IMR-90 (cell line): ENCODE measurements around the gene ZNF627. TPM values are rescaled to one million over a fixed set of nuclear protein-coding genes. Genes with fewer than 3 reads are reported as not detected.
"Not testable (repeated sequence)": the region's sequence is repeated elsewhere in the genome, so short reads cannot be mapped to it uniquely, and the experiment has no call there.

Source experiments
- ATAC-seq: fragments of 200-7000 bp; cut with Tn5 transposase; 2 replicates; pipeline ENCODE4 v1.9.1; 2020; ENCODE audit warnings: low read depth, mild to moderate bottlenecking, moderate library complexity
- BruUV-seq: library from RNA; stranded (reverse); fragments of 400-500 nt; replicated peaks from 2 replicates; lab custom pipeline; 2021; lab: Mats Ljungman, UMichigan
- CTCF ChIA-PET: fragments of 300-600 bp; formaldehyde crosslinking; extraction: SDS; loops from one replicate; lab custom pipeline; 2021; ENCODE audit warnings: antibody characterized with exemption; lab: Yijun Ruan, JAX
- POLR2A ChIA-PET: fragments of 300-600 bp; sonication (Branson Sonifier 250); formaldehyde crosslinking; loops from one replicate; lab custom pipeline; 2022; ENCODE audit warnings: antibody characterized with exemption; ENCODE audit not compliant: unreplicated experiment; lab: Charles Lee
- DNase-seq: peaks from one replicate; pipeline ENCODE4 v3.0.0; 2013
- H2AFZ ChIP-seq: replicated peaks from 2 replicates; pipeline ENCODE3; 2013; ENCODE audit warnings: low read length, mild to moderate bottlenecking; ENCODE audit not compliant: poor library complexity
- H2AK5ac ChIP-seq: 2 replicates; pipeline ENCODE4 v1.6.1; 2013; ENCODE audit warnings: low read depth, low read length, inconsistent platforms
- H2AK9ac ChIP-seq: replicated peaks from 2 replicates; pipeline ENCODE3; 2013; ENCODE audit warnings: mild to moderate bottlenecking, low read depth, low read length, moderate library complexity; ENCODE audit not compliant: poor library complexity
- H2BK120ac ChIP-seq: 2 replicates; pipeline ENCODE4 v1.6.1; 2013; ENCODE audit warnings: low read depth, low read length, inconsistent platforms
- H2BK15ac ChIP-seq: 3 replicates; pipeline ENCODE4 v1.6.1; 2013; ENCODE audit warnings: low read depth, low read length, inconsistent platforms
- H2BK20ac ChIP-seq: 2 replicates; pipeline ENCODE4 v1.6.1; 2013; ENCODE audit warnings: low read depth, mild to moderate bottlenecking, inconsistent platforms, low read length, moderate library complexity
- H2BK5ac ChIP-seq: 2 replicates; pipeline ENCODE4 v1.6.1; 2013; ENCODE audit warnings: mild to moderate bottlenecking, low read depth, low read length, inconsistent platforms; ENCODE audit not compliant: poor library complexity, severe bottlenecking
- H3K14ac ChIP-seq: replicated peaks from 2 replicates; pipeline ENCODE4 v1.6.1; 2013; ENCODE audit warnings: low read depth, low read length, inconsistent platforms
- H3K18ac ChIP-seq: 2 replicates; pipeline ENCODE4 v1.6.1; 2013; ENCODE audit warnings: low read depth, low read length, control low read depth
- H3K23ac ChIP-seq: 2 replicates; pipeline ENCODE4 v1.6.1; 2013; ENCODE audit warnings: low read depth, low read length, inconsistent platforms
- H3K27ac ChIP-seq: 2 replicates; pipeline ENCODE4 v1.5.1; 2013; ENCODE audit warnings: mild to moderate bottlenecking, control low read depth, low read length; ENCODE audit not compliant: insufficient read depth
- H3K27me3 ChIP-seq: 2 replicates; pipeline ENCODE4 v1.6.1; 2013; ENCODE audit warnings: low read length; ENCODE audit not compliant: control insufficient read depth, insufficient read depth
- H3K36me3 ChIP-seq: 2 replicates; pipeline ENCODE4 v1.6.1; 2013; ENCODE audit warnings: low read length, mixed read lengths; ENCODE audit not compliant: control insufficient read depth, insufficient read depth
- H3K4ac ChIP-seq: 2 replicates; pipeline ENCODE4 v1.6.1; 2013; ENCODE audit warnings: low read depth, low read length, inconsistent platforms
- H3K4me1 ChIP-seq: 2 replicates; pipeline ENCODE4 v1.6.1; 2013; ENCODE audit warnings: low read length, mixed read lengths; ENCODE audit not compliant: control insufficient read depth, insufficient read depth
- H3K4me2 ChIP-seq: 2 replicates; pipeline ENCODE4 v1.6.1; 2013; ENCODE audit warnings: low read depth, mild to moderate bottlenecking, control low read depth, low read length, moderate library complexity
- H3K4me3 ChIP-seq: 2 replicates; pipeline ENCODE4 v1.5.1; 2013; ENCODE audit warnings: low read depth, mild to moderate bottlenecking, control low read depth, low read length, moderate library complexity; ENCODE audit not compliant: insufficient read depth
- H3K56ac ChIP-seq: 2 replicates; pipeline ENCODE4 v1.6.1; 2013; ENCODE audit warnings: low read length, inconsistent platforms; ENCODE audit not compliant: insufficient read depth; ENCODE audit errors: extremely low read depth
- H3K79me1 ChIP-seq, 2 experiments: 2 replicates each; pipeline ENCODE4 v1.6.1; 2013; ENCODE audit warnings: low read length in 2 of 2, inconsistent platforms in 1 of 2, low read depth in 1 of 2
- H3K9ac ChIP-seq: 2 replicates; pipeline ENCODE4 v1.6.1; 2013; ENCODE audit warnings: low read depth, low read length, control low read depth
- H3K9me1 ChIP-seq: 2 replicates; pipeline ENCODE4 v1.6.1; 2013; ENCODE audit warnings: low read length, inconsistent platforms; ENCODE audit not compliant: insufficient read depth
- H3K9me3 ChIP-seq: 2 replicates; pipeline ENCODE4 v1.6.1; 2013; ENCODE audit warnings: low read length; ENCODE audit not compliant: control insufficient read depth, insufficient read depth
- H4K20me1 ChIP-seq: 2 replicates; pipeline ENCODE4 v1.6.1; 2013; ENCODE audit warnings: low read length, inconsistent platforms; ENCODE audit not compliant: insufficient read depth
- H4K5ac ChIP-seq: 2 replicates; pipeline ENCODE4 v1.6.1; 2013; ENCODE audit warnings: mild to moderate bottlenecking, low read depth, low read length, control low read depth
- H4K8ac ChIP-seq, 2 experiments: 2 replicates each; pipeline ENCODE4 v1.6.1; 2013; ENCODE audit warnings: low read depth in 2 of 2, low read length in 2 of 2, control low read depth in 1 of 2, inconsistent platforms in 1 of 2
- H4K91ac ChIP-seq: 2 replicates; pipeline ENCODE4 v1.6.1; 2013; ENCODE audit warnings: low read depth, low read length, inconsistent platforms; ENCODE audit not compliant: insufficient read depth
- WGBS, 2 experiments: methylation state at CpG; one replicate each; pipeline versions ENCODE4 v1.1.5 to v1.1.7; 2013; ENCODE audit warnings: missing lambda C conversion rate in 2 of 2; ENCODE audit not compliant: insufficient read length in 1 of 2; ENCODE audit errors: extremely low coverage in 2 of 2; 5-methylcytosine and 5-hydroxymethylcytosine counted together
- dilution Hi-C: fragments of 300-500 bp; cut with HindIII; formaldehyde crosslinking; loops from one replicate; pipeline ENCODE4 v1.14.3; 2018; ENCODE audit warnings: low sequenced_read_pairs; ENCODE audit not compliant: unreplicated experiment
- in situ Hi-C: fragments of 300-500 bp; cut with MboI; formaldehyde crosslinking; loops from 3 replicates; pipeline ENCODE4 v1.14.3; 2019; ENCODE audit warnings: low sequenced_read_pairs, inconsistent platforms, mixed read lengths
- intact Hi-C: fragments of 100-400 bp; cut with micrococcal nuclease; formaldehyde crosslinking; loops from 2 replicates; pipeline ENCODE4 v1.10.0; 2022
- polyA plus RNA-seq, 3 experiments: library from polyadenylated mRNA; depleted of rRNA; stranded (reverse); fragments of >200 nt; gene quantifications; 2 replicates each; pipeline ENCODE4 v1.2.3, GENCODE V29; 2012; ENCODE audit warnings: low replicate concordance in 1 of 3
- total RNA-seq: library from RNA; depleted of rRNA; stranded (reverse); fragments of >200 nt; gene quantifications from 2 replicates; pipeline ENCODE4 v1.2.3, GENCODE V29; 2012

Gene ZNF627
- total and polyA plus RNA-seq, 2 of the 4 experiments (the other 2 are of a cell fraction) = 6.3 to 34.4 TPM

- H3K4ac ChIP-seq, POLR2A ChIA-PET, H2BK15ac ChIP-seq, H3K4me3 ChIP-seq, H3K9me3 ChIP-seq, H3K9me1 ChIP-seq, H3K23ac ChIP-seq, H2AK5ac ChIP-seq, DNase-seq, H3K79me1 ChIP-seq, H3K36me3 ChIP-seq, H4K8ac ChIP-seq, H3K18ac ChIP-seq, H4K5ac ChIP-seq, BruUV-seq, CTCF ChIA-PET, H2BK5ac ChIP-seq, in situ Hi-C loops, H3K9ac ChIP-seq, ATAC-seq, H3K14ac ChIP-seq, intact Hi-C loops, H2AFZ ChIP-seq, H2BK20ac ChIP-seq, dilution Hi-C loops, H3K4me1 ChIP-seq, H2AK9ac ChIP-seq, H2BK120ac ChIP-seq, H3K27ac ChIP-seq, H3K27me3 ChIP-seq, H4K20me1 ChIP-seq, H3K4me2 ChIP-seq, H4K91ac ChIP-seq, H3K56ac ChIP-seq: not testable (repeated sequence)
- WGBS, 2 experiments = 60% methylated on average over 1 of the region's 3 CpGs; no CpG with 5 or more reads in 1 of the 2 experiments
Measured at GRCh38 chr19:11634018-11634662, 36.9 kb downstream of the ZNF627 start.
